K562 (cell line): ENCODE data around the gene CHMP5. TPM values are rescaled to one million over a fixed set of nuclear protein-coding genes. Genes with fewer than 3 reads are reported as not detected.

ENCODE experiments used
- ARID1B ChIP-seq: fragments of 450-650 bp; IDR thresholded peaks from 2 replicates; pipeline ENCODE4 v1.6.1; 2016; ENCODE audit warnings: antibody characterized with exemption, mild to moderate bottlenecking, inconsistent platforms
- ASH1L ChIP-seq: fragments of 450-650 bp; IDR thresholded peaks from 2 replicates; pipeline ENCODE4 v1.6.1; 2018; ENCODE audit warnings: borderline replicate concordance, mild to moderate bottlenecking, low read depth; ENCODE audit not compliant: partially characterized antibody
- GTF2F1 ChIP-seq: IDR thresholded peaks from 2 replicates; pipeline ENCODE4 v1.6.1; 2011; ENCODE audit warnings: low read depth, low read length, improper control_type of control experiment
- MLLT1 ChIP-seq, 2 experiments: fragments of 450-650 bp; IDR thresholded peaks; 2 replicates each; pipeline ENCODE4 v1.6.1; 2016
- PRDM10 ChIP-seq: fragments of 450-650 bp; IDR thresholded peaks from 2 replicates; pipeline ENCODE4 v1.6.1; 2018; ENCODE audit not compliant: partially characterized antibody
- REST ChIP-seq, 2 experiments: fragments of 450-650 bp; formaldehyde crosslinking in 1 of 2; IDR thresholded peaks; 2 replicates each; pipeline versions ENCODE4 v1.4.0 to v1.6.1; 2014 to 2020; ENCODE audit warnings: mild to moderate bottlenecking in 2 of 2, borderline replicate concordance in 1 of 2, low read depth in 1 of 2
- SIRT6 ChIP-seq: IDR thresholded peaks from one replicate; pipeline ENCODE4 v1.6.1; 2012; ENCODE audit warnings: low read depth, mild to moderate bottlenecking, control low read depth, inconsistent platforms, low read length, moderate library complexity
- TEAD1 ChIP-seq, 2 experiments: fragments of 450-650 bp in 1 of 2; sonication (generic) in 1 of 2; formaldehyde crosslinking; IDR thresholded peaks; 2 replicates each; pipeline versions ENCODE4 v1.4.0 to v1.8.0; 2020 to 2022; ENCODE audit warnings: mild to moderate bottlenecking in 2 of 2, missing genetic modification reagents in 1 of 2
- polyA plus RNA-seq, 8 experiments: library from polyadenylated mRNA; depleted of rRNA in 4 of 8; stranded (reverse) in 5 of 8; unstranded in 3 of 8; fragments of >200 nt; fragmentation: Nextera tagmentation in 2 of 8; fragmentation: Illumina TruSeq in 1 of 8; extraction: Ambion mirVana in 2 of 8; extraction: Trizol in 1 of 8; gene quantifications; 2 replicates each; pipeline versions ENCODE4 v1.2.1 to v1.2.3, GENCODE V29; 2011 to 2014; ENCODE audit warnings: inconsistent platforms in 1 of 8, missing spikeins in 1 of 8
- total RNA-seq, 7 experiments: library from RNA; depleted of rRNA in 6 of 7; stranded (reverse); fragments of >200 nt in 6 of 7; fragmentation: Illumina TruSeq in 2 of 7; extraction: Trizol in 2 of 7; gene quantifications; 2 replicates each; pipeline versions ENCODE4 v1.2.1 to v1.2.3, GENCODE V29; 2011 to 2021; ENCODE audit warnings: low replicate concordance in 1 of 7
- TF ChIP-seq, protein P1 (sequence below), 2 experiments: fragments of 450-650 bp in 1 of 2; sonication (generic) in 1 of 2; formaldehyde crosslinking in 1 of 2; IDR thresholded peaks in 1 of 2; conservative IDR thresholded peaks in 1 of 2; 2 replicates each; pipeline versions ENCODE4 v1.6.1 to v1.8.1; 2016 to 2023; ENCODE audit warnings: mild to moderate bottlenecking in 2 of 2, moderate library complexity in 2 of 2, inconsistent platforms in 1 of 2, missing genetic modification reagents in 1 of 2

CHMP5 gene
- total and polyA plus RNA-seq, 9 of the 15 experiments (the other 6 are each of a cell fraction or from before 2014, with no cell fraction given): 36.0 to 105 (median 54.9) TPM

DNA sequence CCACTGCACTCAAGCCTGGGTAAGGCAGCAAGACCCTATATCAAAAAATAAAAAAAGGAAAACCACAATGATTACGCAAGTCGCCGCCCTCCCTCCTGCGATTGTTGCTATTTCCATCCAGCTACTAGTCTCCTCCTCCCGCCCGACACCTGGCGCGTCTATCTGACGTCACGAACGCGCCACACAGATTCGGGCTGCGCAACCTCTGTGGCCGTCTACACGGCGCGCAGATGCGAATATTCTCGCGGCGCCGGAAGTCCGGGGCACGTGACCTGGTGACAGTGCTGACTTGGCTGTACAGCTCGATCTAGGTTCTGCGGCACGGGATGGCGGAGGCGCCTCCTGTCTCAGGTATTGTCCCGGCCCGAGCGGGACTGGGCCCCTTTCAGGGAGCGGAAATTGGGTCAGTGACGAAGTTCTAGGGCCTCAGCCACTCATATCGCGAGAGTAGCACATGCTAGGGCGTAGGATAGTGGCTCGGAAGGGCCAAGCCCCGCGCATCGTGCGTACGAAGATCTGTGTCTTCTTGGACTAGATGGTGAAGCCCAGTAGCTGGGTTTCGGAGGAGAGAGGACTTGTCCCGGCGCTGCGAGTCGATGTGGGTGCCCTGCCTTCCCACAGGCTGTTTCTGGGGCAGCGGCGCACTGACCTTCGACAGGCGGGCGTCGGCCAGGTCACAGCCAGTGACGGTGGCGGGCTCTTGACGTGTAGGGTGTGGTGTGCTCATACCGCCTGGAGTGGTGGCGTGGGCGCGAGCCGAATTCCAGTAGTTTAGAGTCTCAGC is 25.6 kb downstream of the CHMP5 start, which contains the start of gene NFX1 (continued):
- TF ChIP-seq PRDM10: peak; percentile 49
- TF ChIP-seq, protein P1, sequence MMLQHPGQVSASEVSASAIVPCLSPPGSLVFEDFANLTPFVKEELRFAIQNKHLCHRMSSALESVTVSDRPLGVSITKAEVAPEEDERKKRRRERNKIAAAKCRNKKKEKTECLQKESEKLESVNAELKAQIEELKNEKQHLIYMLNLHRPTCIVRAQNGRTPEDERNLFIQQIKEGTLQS (IDR thresholded peaks at IDR 0.05): peak; percentile 91
- TF ChIP-seq, protein P1 (CRISPR knock-in tag; conservative IDR thresholded peaks at IDR 0.05): no peak
- TF ChIP-seq MLLT1 (IDR thresholded peaks at IDR 0.05): peak; percentile 83 to 88; a peak in 3 of 4 replicates
- TF ChIP-seq GTF2F1: no peak
- no peak; the same call in 1 of the 2 replicates for TF ChIP-seq ARID1B
- no peak for TF ChIP-seq SIRT6
- TF ChIP-seq REST (IDR thresholded peaks at IDR 0.05; ENCODE audit: borderline replicate concordance): peak; percentile 73
- TF ChIP-seq REST (CRISPR knock-in tag; IDR thresholded peaks at IDR 0.05; ENCODE audit: low read depth): no peak
- peak in 1 of 2 experiments; percentile 11; a peak in 1 of 4 replicates for TF ChIP-seq TEAD1 (CRISPR knock-in tag; IDR thresholded peaks at IDR 0.05)
- no peak for TF ChIP-seq ASH1L
